ENCODE measurements around the gene INPP5D.

The INPP5D gene

DNA sequence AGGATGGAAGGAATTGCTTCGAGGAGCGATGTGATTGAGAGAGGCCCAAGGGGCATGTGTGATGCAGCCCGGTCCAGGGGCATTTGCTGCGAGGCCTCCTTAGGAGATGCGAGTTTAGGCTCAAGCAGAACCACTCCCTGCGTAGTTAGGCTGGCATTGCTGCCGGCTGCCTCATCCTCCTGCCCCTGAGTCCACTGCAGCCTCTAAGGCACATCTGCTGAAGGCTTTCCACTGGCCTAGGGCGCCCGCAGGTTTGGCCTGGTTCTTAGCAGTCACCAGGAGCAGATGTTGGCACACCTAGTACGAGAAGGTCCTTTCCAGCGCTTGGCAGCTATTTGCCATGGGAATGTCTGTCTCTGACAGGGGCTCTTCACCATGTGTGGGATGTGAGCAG, 20.7 kb downstream of the INPP5D start:
- H3K4me3 ChIP-seq (ENCODE audit: low read length): no peak overlapping the region
- H3K36me3 ChIP-seq (ENCODE audit: insufficient read depth, low read length): no peaks in the 10 kb centered on the region
- WGBS: 95% methylated on average over 11 of the region's 11 CpGs
- H3K9ac ChIP-seq (ENCODE audit: low read depth, low read length): no peak overlapping the region
- no peak overlapping the region for H3K27ac ChIP-seq (ENCODE audit: low read depth, low read length)
- no peaks in the 10 kb centered on the region for H3K27me3 ChIP-seq (ENCODE audit: insufficient read depth, low read length)
- no peaks in the 10 kb centered on the region for H3K9me3 ChIP-seq (ENCODE audit: insufficient read depth, low read depth, low read length)
- H3K4me1 ChIP-seq (ENCODE audit: insufficient read depth, low read length): peaks cover 6% of the 10 kb centered on the region

DNA sequence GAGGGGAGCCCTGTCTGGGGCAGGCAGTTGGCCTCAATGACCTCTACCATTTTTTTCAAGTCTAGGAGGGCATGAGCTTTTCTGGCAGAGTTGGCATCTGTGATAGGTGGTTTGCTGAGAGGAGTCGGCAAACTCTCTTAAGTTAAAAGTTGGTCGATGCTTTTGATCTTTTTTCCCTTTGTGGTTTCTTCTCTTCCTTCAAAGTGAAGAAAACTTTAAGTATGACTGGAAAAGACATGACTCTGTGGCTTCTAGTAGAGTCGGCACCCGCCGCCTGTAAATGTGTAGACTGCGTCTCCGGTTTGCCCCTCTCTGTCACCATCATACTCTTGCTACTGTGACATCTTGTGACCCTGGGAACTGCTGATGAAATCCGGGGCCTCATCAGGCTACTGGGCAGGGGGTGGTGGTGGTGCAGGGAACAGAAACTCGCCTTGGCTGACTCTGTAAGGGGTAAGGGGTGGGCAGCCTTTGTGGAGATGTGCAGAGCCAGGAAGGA, 21.1 kb downstream of the INPP5D start:
- Histone ChIP-seq H3K9ac (ENCODE audit: low read depth, low read length) (no peak overlapping the region), H3K27me3 (ENCODE audit: insufficient read depth, low read length) (no peaks in the 10 kb centered on the region), H3K9me3 (ENCODE audit: insufficient read depth, low read depth, low read length) (no peaks in the 10 kb centered on the region), H3K4me3 (ENCODE audit: low read length) (no peak overlapping the region), H3K36me3 (ENCODE audit: insufficient read depth, low read length) (no peaks in the 10 kb centered on the region), H3K4me1 (ENCODE audit: insufficient read depth, low read length) (peaks cover 1% of the 10 kb centered on the region), H3K27ac (ENCODE audit: low read depth, low read length) (no peak overlapping the region)
- 90% methylated on average over 9 of the region's 9 CpGs for WGBS

DNA sequence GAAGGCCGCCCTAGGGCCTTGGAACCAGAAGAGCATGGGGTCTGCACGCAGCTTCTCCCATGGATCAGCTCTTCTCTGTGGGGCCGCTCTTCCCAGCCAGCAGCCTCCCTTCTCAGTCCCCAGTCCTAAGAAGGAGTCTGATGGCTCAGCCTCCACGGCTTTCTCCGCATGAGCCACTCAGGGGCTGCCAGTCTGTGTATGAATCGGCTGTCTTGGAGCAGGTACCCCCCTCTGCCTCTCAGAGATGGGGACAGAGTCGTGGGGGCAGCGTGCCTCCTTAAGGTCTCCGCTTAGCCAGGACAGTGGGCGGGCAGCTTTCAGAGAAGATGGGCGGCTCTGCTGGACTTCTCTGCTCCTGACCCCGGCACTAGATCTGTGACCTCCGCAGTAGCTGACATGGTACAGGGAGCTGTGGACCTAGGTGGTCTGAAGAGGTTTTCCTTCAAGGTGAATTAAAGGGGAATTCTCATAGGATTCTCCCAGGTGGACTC, 21.6 kb downstream of the INPP5D start:
- 95% methylated on average over 13 of the region's 13 CpGs for WGBS
- Histone ChIP-seq H3K4me3 (ENCODE audit: low read length) (no peak overlapping the region), H3K36me3 (ENCODE audit: insufficient read depth, low read length) (no peaks in the 10 kb centered on the region), H3K9me3 (ENCODE audit: insufficient read depth, low read depth, low read length) (no peaks in the 10 kb centered on the region), H3K27ac (ENCODE audit: low read depth, low read length) (no peak overlapping the region), H3K4me1 (ENCODE audit: insufficient read depth, low read length) (no peaks in the 10 kb centered on the region; the same call in 1 of the 2 replicates), H3K9ac (ENCODE audit: low read depth, low read length) (no peak overlapping the region), H3K27me3 (ENCODE audit: insufficient read depth, low read length) (no peaks in the 10 kb centered on the region)

DNA sequence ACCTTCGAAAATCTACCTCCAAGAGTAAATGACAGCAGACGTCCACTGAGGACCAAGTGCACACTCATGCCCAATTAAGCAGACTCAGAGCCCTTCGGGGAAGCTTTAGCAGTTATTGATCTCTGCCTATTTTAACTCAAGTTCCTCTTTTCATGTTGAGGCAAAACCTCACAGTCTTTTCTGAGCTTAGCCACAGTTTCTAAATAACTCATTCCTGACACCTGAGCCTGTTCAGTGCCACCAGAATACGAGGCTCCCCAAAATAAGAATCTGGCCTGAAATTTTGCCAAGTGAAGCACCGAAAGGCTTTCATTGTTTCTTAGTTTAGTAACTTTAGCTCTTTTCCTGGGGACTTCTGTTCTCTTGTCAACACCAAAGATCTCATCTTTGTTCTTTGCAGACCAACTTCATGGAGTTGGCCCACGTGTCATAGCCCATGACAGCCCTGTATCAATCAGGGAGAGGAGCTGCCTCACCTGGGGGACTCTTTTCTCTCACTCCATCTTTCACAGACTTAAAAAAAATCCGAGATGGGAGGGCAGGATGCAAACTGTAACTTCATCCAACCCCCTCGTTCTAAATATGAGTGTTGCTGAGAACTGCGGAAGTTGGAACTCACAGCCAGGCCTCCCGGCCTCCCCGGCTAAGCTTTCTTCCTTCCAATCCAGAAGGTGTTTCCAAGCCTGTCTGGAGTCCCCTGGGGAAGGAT, 22.2 kb downstream of the INPP5D start:
- WGBS: 88% methylated on average over 11 of the region's 11 CpGs
- Histone ChIP-seq H3K9ac (ENCODE audit: low read depth, low read length) (no peak overlapping the region), H3K36me3 (ENCODE audit: insufficient read depth, low read length) (no peaks in the 10 kb centered on the region), H3K27me3 (ENCODE audit: insufficient read depth, low read length) (no peaks in the 10 kb centered on the region), H3K4me1 (ENCODE audit: insufficient read depth, low read length) (no peaks in the 10 kb centered on the region; the same call in 1 of the 2 replicates), H3K9me3 (ENCODE audit: insufficient read depth, low read depth, low read length) (no peaks in the 10 kb centered on the region), H3K27ac (ENCODE audit: low read depth, low read length) (no peak overlapping the region), H3K4me3 (ENCODE audit: low read length) (no peak overlapping the region)

DNA sequence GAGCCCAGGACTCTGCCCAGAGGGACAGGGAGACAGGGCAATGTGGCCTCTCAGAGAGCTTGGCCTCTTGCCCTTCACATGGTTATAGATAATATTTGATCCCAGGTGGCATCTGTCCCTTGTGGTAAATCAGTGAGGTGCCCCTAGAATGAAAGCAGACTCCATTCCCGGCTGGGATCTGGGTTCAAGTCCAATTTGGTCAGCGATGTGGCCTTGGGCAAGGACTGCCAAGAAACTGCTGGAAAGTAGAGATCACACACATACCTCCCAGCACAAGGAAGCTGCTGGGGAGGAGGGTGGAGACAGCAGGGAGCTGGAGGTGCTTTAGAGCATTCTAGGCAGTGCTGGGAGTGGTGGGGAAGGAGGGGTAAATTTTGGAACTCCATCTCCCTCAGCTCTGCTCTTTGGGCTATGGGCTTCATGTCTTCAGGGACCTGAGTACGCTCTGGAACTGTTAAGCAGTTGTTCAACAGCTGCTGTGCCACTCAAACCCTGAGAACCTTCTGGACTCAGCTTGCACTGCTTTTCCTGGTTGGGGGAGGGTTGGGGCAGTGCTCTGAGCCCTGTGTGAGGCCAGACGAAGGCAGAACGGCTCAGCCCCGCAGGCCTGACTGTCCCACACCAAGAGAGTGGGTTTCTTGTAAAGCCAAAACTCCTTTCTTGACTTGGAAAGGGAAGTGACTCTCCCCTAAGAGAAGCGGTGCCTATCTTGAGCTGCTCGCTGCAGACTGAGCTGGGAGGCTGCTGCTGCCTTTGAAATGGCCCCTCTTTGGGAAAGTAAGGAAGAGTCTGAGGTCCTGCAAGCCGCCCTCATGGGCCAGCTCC, 23.0 kb downstream of the INPP5D start:
- no peak overlapping the region for H3K4me3 ChIP-seq (ENCODE audit: low read length)
- H3K27ac ChIP-seq (ENCODE audit: low read depth, low read length): no peak overlapping the region
- H3K27me3 ChIP-seq (ENCODE audit: insufficient read depth, low read length): no peaks in the 10 kb centered on the region
- no peaks in the 10 kb centered on the region; the same call in 1 of the 2 replicates for H3K4me1 ChIP-seq (ENCODE audit: insufficient read depth, low read length)
- no peak overlapping the region for H3K9ac ChIP-seq (ENCODE audit: low read depth, low read length)
- H3K36me3 ChIP-seq (ENCODE audit: insufficient read depth, low read length): no peaks in the 10 kb centered on the region
- H3K9me3 ChIP-seq (ENCODE audit: insufficient read depth, low read depth, low read length): no peaks in the 10 kb centered on the region
- WGBS: 80% methylated on average over 9 of the region's 9 CpGs

DNA sequence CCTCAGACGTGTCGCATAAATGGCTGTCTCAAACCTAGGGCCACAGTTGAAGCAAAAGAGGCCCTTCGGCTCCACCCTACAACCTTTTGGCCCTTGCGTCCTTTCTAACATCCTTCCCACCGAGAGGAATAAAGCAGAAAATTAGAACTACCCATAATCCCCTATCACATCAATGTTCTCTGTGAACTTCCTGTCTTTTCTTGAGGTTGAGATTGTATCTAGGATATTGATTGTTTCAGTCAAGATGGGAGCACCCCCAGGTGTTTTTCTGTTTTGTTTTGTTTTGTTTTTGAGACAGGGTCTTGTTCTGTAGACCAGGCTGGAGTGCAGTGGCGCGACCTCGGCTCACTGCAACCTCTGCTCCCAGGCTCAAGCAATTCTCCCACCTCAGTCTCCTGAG, 23.6 kb downstream of the INPP5D start:
- Histone ChIP-seq H3K27me3 (ENCODE audit: insufficient read depth, low read length) (no peaks in the 10 kb centered on the region), H3K36me3 (ENCODE audit: insufficient read depth, low read length) (no peaks in the 10 kb centered on the region), H3K4me3 (ENCODE audit: low read length) (no peak overlapping the region), H3K4me1 (ENCODE audit: insufficient read depth, low read length) (no peaks in the 10 kb centered on the region; the same call in 1 of the 2 replicates), H3K9ac (ENCODE audit: low read depth, low read length) (no peak overlapping the region), H3K9me3 (ENCODE audit: insufficient read depth, low read depth, low read length) (no peaks in the 10 kb centered on the region), H3K27ac (ENCODE audit: low read depth, low read length) (no peak overlapping the region)
- WGBS: 92% methylated on average over 8 of the region's 8 CpGs

DNA sequence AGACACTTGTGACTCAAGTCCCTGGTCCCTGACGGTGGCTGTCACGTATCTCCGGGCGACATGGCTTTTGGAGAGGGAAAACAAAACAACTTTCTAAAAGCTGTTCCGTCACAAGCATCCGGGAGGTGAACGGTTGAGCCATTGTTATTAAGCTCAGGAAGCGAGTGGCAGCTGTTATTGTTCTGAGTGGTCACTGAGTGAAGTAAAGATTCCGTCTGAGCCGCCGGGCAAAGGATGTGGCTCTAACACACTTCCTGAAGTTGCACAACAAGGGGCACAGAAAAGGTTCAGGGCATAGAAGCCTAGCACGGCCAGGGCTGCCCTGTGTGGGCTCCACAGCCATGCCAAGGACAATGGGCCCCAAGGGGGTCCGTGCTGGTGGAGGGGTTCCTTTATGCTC, 24.3 kb downstream of the INPP5D start:
- 89% methylated on average over 13 of the region's 13 CpGs for WGBS
- H3K27me3 ChIP-seq (ENCODE audit: insufficient read depth, low read length): no peaks in the 10 kb centered on the region
- no peak overlapping the region for H3K9ac ChIP-seq (ENCODE audit: low read depth, low read length)
- no peaks in the 10 kb centered on the region; the same call in 1 of the 2 replicates for H3K4me1 ChIP-seq (ENCODE audit: insufficient read depth, low read length)
- no peaks in the 10 kb centered on the region for H3K36me3 ChIP-seq (ENCODE audit: insufficient read depth, low read length)
- no peak overlapping the region for H3K4me3 ChIP-seq (ENCODE audit: low read length)
- H3K27ac ChIP-seq (ENCODE audit: low read depth, low read length): no peak overlapping the region
- H3K9me3 ChIP-seq (ENCODE audit: insufficient read depth, low read depth, low read length): no peaks in the 10 kb centered on the region

DNA sequence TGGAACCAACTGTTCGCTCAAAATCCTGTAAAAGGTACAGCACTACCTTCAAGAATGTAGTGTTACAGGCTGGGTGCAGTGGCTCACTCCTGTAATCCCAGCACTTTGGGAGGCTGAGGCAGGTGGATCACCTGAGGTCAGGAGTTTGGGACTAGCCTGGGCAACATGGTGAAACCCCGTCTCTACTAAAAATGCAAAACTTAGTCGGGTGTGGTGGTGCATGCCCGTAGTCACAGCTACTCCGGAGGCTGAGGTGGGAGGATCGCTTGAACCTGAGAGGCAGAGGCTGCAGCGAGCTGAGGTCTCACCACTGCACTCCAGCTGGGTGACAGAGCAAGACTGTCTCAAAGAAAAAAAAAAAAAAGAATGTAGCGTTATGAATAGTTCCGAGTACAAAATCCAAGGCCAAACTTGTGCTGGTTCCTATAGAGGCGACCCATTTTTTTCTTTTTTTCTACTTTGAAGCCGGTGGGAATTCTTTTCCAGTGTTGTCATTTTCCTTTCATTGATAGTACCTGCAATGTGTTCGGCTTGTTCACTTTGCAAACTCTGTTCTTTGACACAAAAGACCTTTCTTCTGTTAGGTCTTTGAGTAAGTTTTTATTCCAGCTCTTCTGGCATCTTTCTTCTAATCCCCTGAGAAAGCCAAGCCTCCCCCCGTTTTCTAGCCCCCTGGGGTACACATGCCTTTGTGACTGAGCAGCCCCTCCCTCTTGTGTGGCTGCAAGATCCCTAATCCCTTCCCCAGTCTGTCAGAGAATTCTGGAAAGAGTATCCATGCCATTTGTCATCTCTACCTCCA, 25.1 kb downstream of the INPP5D start:
- 86% methylated on average over 13 of the region's 13 CpGs for WGBS
- no peaks in the 10 kb centered on the region; the same call in 1 of the 2 replicates for H3K4me1 ChIP-seq (ENCODE audit: insufficient read depth, low read length)
- H3K4me3 ChIP-seq (ENCODE audit: low read length): no peak overlapping the region
- no peak overlapping the region for H3K27ac ChIP-seq (ENCODE audit: low read depth, low read length)
- no peaks in the 10 kb centered on the region for H3K27me3 ChIP-seq (ENCODE audit: insufficient read depth, low read length)
- no peaks in the 10 kb centered on the region for H3K36me3 ChIP-seq (ENCODE audit: insufficient read depth, low read length)
- no peak overlapping the region for H3K9ac ChIP-seq (ENCODE audit: low read depth, low read length)
- no peaks in the 10 kb centered on the region for H3K9me3 ChIP-seq (ENCODE audit: insufficient read depth, low read depth, low read length)

DNA sequence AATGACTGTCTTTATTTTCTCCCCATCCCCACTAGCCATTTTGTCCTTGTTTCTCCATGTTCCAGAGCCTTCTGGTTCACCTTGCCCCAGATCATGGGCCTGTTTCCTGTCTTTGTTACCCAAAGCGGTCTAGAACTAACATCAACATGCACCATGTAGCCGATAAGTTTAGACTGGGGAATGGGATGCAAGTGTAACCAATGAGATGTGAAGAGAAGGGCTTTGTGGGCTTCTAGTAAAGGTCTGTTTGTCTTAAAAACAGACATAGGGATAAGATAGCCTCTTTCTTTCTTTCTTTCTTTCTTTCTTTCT, 25.7 kb downstream of the INPP5D start:
- H3K36me3 ChIP-seq (ENCODE audit: insufficient read depth, low read length): no peaks in the 10 kb centered on the region
- no peaks in the 10 kb centered on the region for H3K9me3 ChIP-seq (ENCODE audit: insufficient read depth, low read depth, low read length)
- no peak overlapping the region for H3K4me3 ChIP-seq (ENCODE audit: low read length)
- no peaks in the 10 kb centered on the region for H3K27me3 ChIP-seq (ENCODE audit: insufficient read depth, low read length)
- 96% methylated on average over 2 of the region's 2 CpGs for WGBS
- no peak overlapping the region for H3K27ac ChIP-seq (ENCODE audit: low read depth, low read length)
- H3K4me1 ChIP-seq (ENCODE audit: insufficient read depth, low read length): no peaks in the 10 kb centered on the region; the same call in 1 of the 2 replicates
- no peak overlapping the region for H3K9ac ChIP-seq (ENCODE audit: low read depth, low read length)

DNA sequence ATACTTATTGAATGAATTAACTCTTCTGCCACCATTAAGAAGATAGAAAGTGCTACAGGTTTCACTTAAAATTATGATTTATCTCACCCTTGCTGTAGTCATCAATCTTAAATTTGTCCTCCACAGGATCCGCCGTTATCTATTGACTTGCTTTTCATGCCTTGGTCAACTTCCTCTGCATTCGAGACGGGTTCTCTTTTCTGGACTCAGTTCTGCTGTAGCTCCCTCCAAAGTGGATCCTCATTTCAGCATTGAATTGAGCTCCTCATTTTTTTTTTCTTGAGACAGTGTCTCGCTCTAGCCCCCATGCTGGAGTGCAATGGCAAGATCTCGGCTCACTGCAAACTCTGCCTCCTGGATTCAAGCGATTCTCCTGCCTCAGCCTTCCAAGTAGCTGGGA, 27.6 kb downstream of the INPP5D start:
- Histone ChIP-seq H3K9me3 (ENCODE audit: insufficient read depth, low read depth, low read length) (no peaks in the 10 kb centered on the region), H3K36me3 (ENCODE audit: insufficient read depth, low read length) (no peaks in the 10 kb centered on the region), H3K27ac (ENCODE audit: low read depth, low read length) (no peak overlapping the region), H3K4me3 (ENCODE audit: low read length) (no peak overlapping the region), H3K9ac (ENCODE audit: low read depth, low read length) (no peak overlapping the region), H3K4me1 (ENCODE audit: insufficient read depth, low read length) (no peaks in the 10 kb centered on the region; the same call in 1 of the 2 replicates), H3K27me3 (ENCODE audit: insufficient read depth, low read length) (no peaks in the 10 kb centered on the region)
- WGBS: 94% methylated on average over 7 of the region's 7 CpGs

DNA sequence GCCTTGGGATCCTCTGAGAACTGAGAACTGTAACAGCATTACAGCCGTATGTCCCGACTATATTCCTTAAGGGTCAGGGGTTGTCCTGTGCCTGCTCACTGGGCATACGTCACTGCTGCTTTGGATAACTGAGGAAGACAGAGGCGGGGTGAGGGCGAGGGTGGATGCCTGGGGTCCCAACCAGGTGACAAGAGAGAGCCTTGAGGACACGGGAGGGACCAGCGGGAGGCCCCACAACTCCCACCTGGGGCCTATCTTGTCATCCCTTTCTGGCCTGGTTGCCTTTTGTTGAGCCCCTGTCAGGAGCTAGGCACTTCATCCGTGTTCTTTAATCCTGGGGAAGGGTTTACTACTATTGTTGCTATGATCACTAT, 28.8 kb downstream of the INPP5D start:
- Histone ChIP-seq H3K36me3 (ENCODE audit: insufficient read depth, low read length) (no peaks in the 10 kb centered on the region), H3K9me3 (ENCODE audit: insufficient read depth, low read depth, low read length) (no peaks in the 10 kb centered on the region), H3K9ac (ENCODE audit: low read depth, low read length) (no peak overlapping the region), H3K4me1 (ENCODE audit: insufficient read depth, low read length) (no peaks in the 10 kb centered on the region; the same call in 1 of the 2 replicates), H3K27ac (ENCODE audit: low read depth, low read length) (no peak overlapping the region), H3K4me3 (ENCODE audit: low read length) (no peak overlapping the region), H3K27me3 (ENCODE audit: insufficient read depth, low read length) (no peaks in the 10 kb centered on the region)
- 93% methylated on average over 7 of the region's 8 CpGs for WGBS

Measured in HUES64 (cell line).